Activated CD8-positive, alpha-beta memory T cell treated with anti-CD3 and anti-CD28 coated beads for 1 hour (primary cell): ENCODE results near the gene BLOC1S1.

Source experiments
- DNase-seq, 2 donors: peaks; one replicate each; pipeline ENCODE4 v3.0.0-alpha.2; 2020; ENCODE audit warnings: low read depth in 1 of 2; ENCODE audit errors: extremely low read depth in 1 of 2

BLOC1S1 gene

GRCh38 chr12:55726971-55727370 is 11.1 kb downstream of the BLOC1S1 start:
- DNase-seq: no peak

- no peak for DNase-seq
These were observed 11.9 kb downstream of the BLOC1S1 start for GRCh38 chr12:55727643-55728185.

GRCh38 chr12:55728186-55728938 is 12.5 kb downstream of the BLOC1S1 start:
- no peak for DNase-seq

- DNase-seq: peak in 1 of 2 donors; percentile 51
These were observed 13.3 kb downstream of the BLOC1S1 start, which contains the start of gene CD63 for GRCh38 chr12:55728939-55729818. Gene CD63 (minus strand): TSS chr12:55729009. CDS start chr12:55728341, 668 bp downstream.

GRCh38 chr12:55729819-55730818 is 14.3 kb downstream of the BLOC1S1 start:
- no peak for DNase-seq

GRCh38 chr12:55732288-55732687 is 16.4 kb downstream of the BLOC1S1 start:
- no peak for DNase-seq

GRCh38 chr12:55733021-55733555 is 17.2 kb downstream of the BLOC1S1 start:
- DNase-seq: no peak

GRCh38 chr12:55733858-55734257 is 18.0 kb downstream of the BLOC1S1 start:
- DNase-seq: no peak

GRCh38 chr12:55734595-55734994 is 18.7 kb downstream of the BLOC1S1 start:
- DNase-seq: no peak

GRCh38 chr12:55736076-55736475 is 20.2 kb downstream of the BLOC1S1 start:
- DNase-seq: no peak

GRCh38 chr12:55736780-55737580 is 21.1 kb downstream of the BLOC1S1 start:
- peak in 1 of 2 donors; percentile 34 for DNase-seq

- no peak for DNase-seq
These were observed 21.8 kb downstream of the BLOC1S1 start for GRCh38 chr12:55737581-55738122.

- DNase-seq: peak; percentile 45 to 61
These were observed 22.5 kb downstream of the BLOC1S1 start for GRCh38 chr12:55738123-55739024.

GRCh38 chr12:55739025-55739378 is 23.2 kb downstream of the BLOC1S1 start:
- DNase-seq: no peak

GRCh38 chr12:55741931-55742680 is 26.3 kb downstream of the BLOC1S1 start:
- no peak for DNase-seq

GRCh38 chr12:55742719-55743405 is 27.0 kb downstream of the BLOC1S1 start, which contains the start of gene GDF11:
Gene GDF11 (plus strand): TSS chr12:55743122. CDS start chr12:55743317, 195 bp downstream.
- DNase-seq: peak; percentile 46 to 66
